ENCODE results near the gene UNC13C. TPM values are rescaled to one million over a fixed set of nuclear protein-coding genes. Genes with fewer than 3 reads are reported as not detected.

The UNC13C gene
- total RNA-seq, 1 experiment from 2014 or later, result not detected

DNA sequence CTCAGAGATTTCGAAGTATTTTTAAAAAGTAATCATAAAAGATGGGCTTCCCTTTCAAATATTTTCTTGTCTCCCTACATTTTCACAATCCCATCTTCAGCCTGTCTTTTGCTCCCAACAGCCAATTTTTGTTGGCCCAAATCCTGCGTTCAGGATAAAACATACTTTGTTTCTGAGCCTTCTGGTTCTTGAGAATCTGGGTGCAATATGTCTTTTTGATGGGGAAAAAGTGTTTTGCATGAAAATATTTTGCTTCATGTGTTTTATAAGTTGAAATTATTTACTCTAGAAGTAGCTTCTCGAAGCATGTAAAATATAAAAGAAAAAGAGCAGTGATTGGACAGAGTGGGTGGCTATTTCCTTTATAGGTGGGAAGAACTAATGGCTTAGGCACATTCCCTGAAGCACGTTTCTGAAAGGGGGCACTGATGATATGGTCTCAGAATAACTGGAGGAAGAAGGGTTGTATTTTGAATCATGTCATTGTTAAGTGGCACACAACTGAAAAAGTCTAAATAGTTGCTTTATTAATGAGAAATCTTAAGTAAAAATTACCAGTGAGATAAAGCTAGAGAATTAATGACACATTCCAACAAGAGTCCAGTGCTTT is 3.9 kb downstream of the UNC13C start:
- DNase-seq (ENCODE audit: low read depth, low spot score), result no peak
- CTCF ChIA-PET, result no interaction called here
- Histone ChIP-seq H3K4me1 (ENCODE audit: control insufficient read depth in 1 of 2, insufficient read depth in 2 of 2, low read length in 2 of 2) (no peaks in the 10 kb centered on the region), H3K9ac (ENCODE audit: low read length) (no peak overlapping the region), H3K27ac (ENCODE audit: low read depth, low read length) (no peak overlapping the region), H2AFZ (ENCODE audit: low read depth, low read length, poor library complexity, severe bottlenecking) (no peak overlapping the region), H3K27me3 (ENCODE audit: insufficient read depth, low read length) (no peaks in the 10 kb centered on the region), H4K20me1 (ENCODE audit: insufficient read depth) (no peaks in the 10 kb centered on the region), H3K36me3 (ENCODE audit: control insufficient read depth in 1 of 2, insufficient read depth in 2 of 2, low read length in 2 of 2) (no peaks in the 10 kb centered on the region), H3K9me2 (ENCODE audit: insufficient read depth) (no peaks in the 10 kb centered on the region), H3K4me2 (ENCODE audit: low read length) (no peak overlapping the region), H3K9me3 (ENCODE audit: control insufficient read depth in 1 of 2, insufficient read depth in 1 of 2, low read depth in 1 of 2, low read length in 2 of 2) (peaks cover 0 to 17% of the 10 kb centered on the region in 2 experiments; a peak in 2 of 4 replicates), H3K79me2 (ENCODE audit: insufficient read depth, low read length) (no peaks in the 10 kb centered on the region), H3K4me3 (replicated peaks in 1 of 2; ENCODE audit: low read depth in 1 of 2, low read length in 2 of 2) (no peak overlapping the region)
- no TSS peak for BruUV-seq (replicated peaks)
- TF ChIP-seq CEBPB (IDR thresholded peaks at IDR 0.05; ENCODE audit: low read depth) (no peak), CBX3 (IDR thresholded peaks at IDR 0.05; ENCODE audit: low read depth) (no peak), SIN3A (IDR thresholded peaks at IDR 0.05; ENCODE audit: low read depth) (no peak), EZH2phosphoT487 (IDR thresholded peaks at IDR 0.05; ENCODE audit: borderline replicate concordance) (no peak), JUND (IDR thresholded peaks at IDR 0.05) (no peak), ZNF274 (IDR thresholded peaks at IDR 0.05; ENCODE audit: low read depth, low read length) (no peak), TCF7L2 (IDR thresholded peaks at IDR 0.05; ENCODE audit: borderline replicate concordance, extremely low read depth, insufficient read depth, insufficient read length) (no peak), EZH2 (IDR thresholded peaks at IDR 0.05) (no peak), YY1 (IDR thresholded peaks at IDR 0.05; ENCODE audit: extremely low read depth, insufficient replicate concordance, low read depth, low read length) (no peak), FOSL1 (IDR thresholded peaks at IDR 0.05; ENCODE audit: low read depth) (no peak)
- TF ChIP-seq, protein P1, sequence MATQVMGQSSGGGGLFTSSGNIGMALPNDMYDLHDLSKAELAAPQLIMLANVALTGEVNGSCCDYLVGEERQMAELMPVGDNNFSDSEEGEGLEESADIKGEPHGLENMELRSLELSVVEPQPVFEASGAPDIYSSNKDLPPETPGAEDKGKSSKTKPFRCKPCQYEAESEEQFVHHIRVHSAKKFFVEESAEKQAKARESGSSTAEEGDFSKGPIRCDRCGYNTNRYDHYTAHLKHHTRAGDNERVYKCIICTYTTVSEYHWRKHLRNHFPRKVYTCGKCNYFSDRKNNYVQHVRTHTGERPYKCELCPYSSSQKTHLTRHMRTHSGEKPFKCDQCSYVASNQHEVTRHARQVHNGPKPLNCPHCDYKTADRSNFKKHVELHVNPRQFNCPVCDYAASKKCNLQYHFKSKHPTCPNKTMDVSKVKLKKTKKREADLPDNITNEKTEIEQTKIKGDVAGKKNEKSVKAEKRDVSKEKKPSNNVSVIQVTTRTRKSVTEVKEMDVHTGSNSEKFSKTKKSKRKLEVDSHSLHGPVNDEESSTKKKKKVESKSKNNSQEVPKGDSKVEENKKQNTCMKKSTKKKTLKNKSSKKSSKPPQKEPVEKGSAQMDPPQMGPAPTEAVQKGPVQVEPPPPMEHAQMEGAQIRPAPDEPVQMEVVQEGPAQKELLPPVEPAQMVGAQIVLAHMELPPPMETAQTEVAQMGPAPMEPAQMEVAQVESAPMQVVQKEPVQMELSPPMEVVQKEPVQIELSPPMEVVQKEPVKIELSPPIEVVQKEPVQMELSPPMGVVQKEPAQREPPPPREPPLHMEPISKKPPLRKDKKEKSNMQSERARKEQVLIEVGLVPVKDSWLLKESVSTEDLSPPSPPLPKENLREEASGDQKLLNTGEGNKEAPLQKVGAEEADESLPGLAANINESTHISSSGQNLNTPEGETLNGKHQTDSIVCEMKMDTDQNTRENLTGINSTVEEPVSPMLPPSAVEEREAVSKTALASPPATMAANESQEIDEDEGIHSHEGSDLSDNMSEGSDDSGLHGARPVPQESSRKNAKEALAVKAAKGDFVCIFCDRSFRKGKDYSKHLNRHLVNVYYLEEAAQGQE (IDR thresholded peaks at IDR 0.05; ENCODE audit: low read depth), result no peak
- TF ChIP-seq, protein P2, sequence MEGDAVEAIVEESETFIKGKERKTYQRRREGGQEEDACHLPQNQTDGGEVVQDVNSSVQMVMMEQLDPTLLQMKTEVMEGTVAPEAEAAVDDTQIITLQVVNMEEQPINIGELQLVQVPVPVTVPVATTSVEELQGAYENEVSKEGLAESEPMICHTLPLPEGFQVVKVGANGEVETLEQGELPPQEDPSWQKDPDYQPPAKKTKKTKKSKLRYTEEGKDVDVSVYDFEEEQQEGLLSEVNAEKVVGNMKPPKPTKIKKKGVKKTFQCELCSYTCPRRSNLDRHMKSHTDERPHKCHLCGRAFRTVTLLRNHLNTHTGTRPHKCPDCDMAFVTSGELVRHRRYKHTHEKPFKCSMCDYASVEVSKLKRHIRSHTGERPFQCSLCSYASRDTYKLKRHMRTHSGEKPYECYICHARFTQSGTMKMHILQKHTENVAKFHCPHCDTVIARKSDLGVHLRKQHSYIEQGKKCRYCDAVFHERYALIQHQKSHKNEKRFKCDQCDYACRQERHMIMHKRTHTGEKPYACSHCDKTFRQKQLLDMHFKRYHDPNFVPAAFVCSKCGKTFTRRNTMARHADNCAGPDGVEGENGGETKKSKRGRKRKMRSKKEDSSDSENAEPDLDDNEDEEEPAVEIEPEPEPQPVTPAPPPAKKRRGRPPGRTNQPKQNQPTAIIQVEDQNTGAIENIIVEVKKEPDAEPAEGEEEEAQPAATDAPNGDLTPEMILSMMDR (IDR thresholded peaks at IDR 0.05 in 2 of 3, conservative IDR thresholded peaks at IDR 0.05 in 1 of 3; ENCODE audit: borderline replicate concordance in 1 of 3, insufficient read depth in 1 of 3, low read depth in 2 of 3, low read length in 2 of 3), result no peak
- TF ChIP-seq, protein P3, sequence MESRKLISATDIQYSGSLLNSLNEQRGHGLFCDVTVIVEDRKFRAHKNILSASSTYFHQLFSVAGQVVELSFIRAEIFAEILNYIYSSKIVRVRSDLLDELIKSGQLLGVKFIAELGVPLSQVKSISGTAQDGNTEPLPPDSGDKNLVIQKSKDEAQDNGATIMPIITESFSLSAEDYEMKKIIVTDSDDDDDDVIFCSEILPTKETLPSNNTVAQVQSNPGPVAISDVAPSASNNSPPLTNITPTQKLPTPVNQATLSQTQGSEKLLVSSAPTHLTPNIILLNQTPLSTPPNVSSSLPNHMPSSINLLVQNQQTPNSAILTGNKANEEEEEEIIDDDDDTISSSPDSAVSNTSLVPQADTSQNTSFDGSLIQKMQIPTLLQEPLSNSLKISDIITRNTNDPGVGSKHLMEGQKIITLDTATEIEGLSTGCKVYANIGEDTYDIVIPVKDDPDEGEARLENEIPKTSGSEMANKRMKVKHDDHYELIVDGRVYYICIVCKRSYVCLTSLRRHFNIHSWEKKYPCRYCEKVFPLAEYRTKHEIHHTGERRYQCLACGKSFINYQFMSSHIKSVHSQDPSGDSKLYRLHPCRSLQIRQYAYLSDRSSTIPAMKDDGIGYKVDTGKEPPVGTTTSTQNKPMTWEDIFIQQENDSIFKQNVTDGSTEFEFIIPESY (IDR thresholded peaks at IDR 0.05; ENCODE audit: extremely low read depth, insufficient replicate concordance, low read length), result no peak
- RAD21 ChIA-PET (ENCODE audit: low non-redundant PET in 1 of 2, low total read pairs in 2 of 2, uncharacterized antibody in 2 of 2, unreplicated experiment in 2 of 2), result no interaction called here
- ATAC-seq, result no peak
- intact Hi-C loops (cut with micrococcal nuclease), result no loop called here
- POLR2A ChIA-PET, result no interaction called here

All from HCT116 (cell line).